Measurements from ENCODE around the gene SP1. TPM values are rescaled to one million over a fixed set of nuclear protein-coding genes. Genes with fewer than 3 reads are reported as not detected.

SP1 gene
- total RNA-seq, 1 experiment from 2014 or later, result 83.3 TPM

GRCh38 chr12:53453953-53454640 lies 74.1 kb downstream of the SP1 start:
- Mint-ChIP-seq H3K27ac (ENCODE audit: unreplicated experiment) (peak overlapping the region; percentile 94), H3K4me1 (ENCODE audit: low read depth, unreplicated experiment) (peaks cover 26% of the 10 kb centered on the region), H3K27me3 (ENCODE audit: insufficient read depth, unreplicated experiment) (no peaks in the 10 kb centered on the region), H3K9me3 (ENCODE audit: unreplicated experiment) (no peaks in the 10 kb centered on the region), H3K36me3 (ENCODE audit: insufficient read depth, unreplicated experiment) (peaks cover 78% of the 10 kb centered on the region), H3K4me3 (ENCODE audit: unreplicated experiment) (peak overlapping the region; percentile 79)
- BruUV-seq (replicated peaks), result no TSS peak
- Histone ChIP-seq H3K27me3 (replicated peaks; ENCODE audit: control insufficient read depth, insufficient read depth, low read length) (no peaks in the 10 kb centered on the region), H3K9me3 (no peaks in the 10 kb centered on the region), H3K36me3 (ENCODE audit: control insufficient read depth, insufficient read depth, low read length) (peaks cover 11% of the 10 kb centered on the region), H3K4me3 (ENCODE audit: low read depth, low read length) (no peak overlapping the region), H3K4me1 (peaks cover 18% of the 10 kb centered on the region)
- CTCF ChIA-PET, result no interaction called here
- POLR2A ChIA-PET, result interaction anchor here (1.4 kb wide), 1 partner anchor 24 kb away, joined by 4 read pairs; no protein-coding TSS in a partner anchor
- no peak for DNase-seq
- no peak for TF ChIP-seq CTCF (IDR thresholded peaks at IDR 0.05; ENCODE audit: insufficient read depth in 1 of 2, low read depth in 1 of 2, low read length in 1 of 2, severe bottlenecking in 1 of 2, unreplicated experiment in 1 of 2)
- intact Hi-C loops (cut with micrococcal nuclease; ENCODE audit: unreplicated experiment), result no loop called here

- Mint-ChIP-seq H3K4me3 (ENCODE audit: unreplicated experiment) (peak overlapping the region; percentile 79), H3K36me3 (ENCODE audit: insufficient read depth, unreplicated experiment) (peaks cover 84% of the 10 kb centered on the region), H3K4me1 (ENCODE audit: low read depth, unreplicated experiment) (peaks cover 26% of the 10 kb centered on the region), H3K27ac (ENCODE audit: unreplicated experiment) (peak overlapping the region; percentile 94), H3K9me3 (ENCODE audit: unreplicated experiment) (no peaks in the 10 kb centered on the region), H3K27me3 (ENCODE audit: insufficient read depth, unreplicated experiment) (no peaks in the 10 kb centered on the region)
- DNase-seq, result no peak
- ChIA-PET CTCF (no interaction called here), POLR2A (interaction anchor here (0.7 to 1.4 kb wide), 2 partner anchors 23 to 130 kb away, joined by 3 to 4 read pairs; no protein-coding TSS in a partner anchor)
- H3K27me3 ChIP-seq (replicated peaks; ENCODE audit: control insufficient read depth, insufficient read depth, low read length), result no peaks in the 10 kb centered on the region
- no TSS peak for BruUV-seq (replicated peaks)
- intact Hi-C loops (cut with micrococcal nuclease; ENCODE audit: unreplicated experiment), result no loop called here
- H3K4me3 ChIP-seq (ENCODE audit: low read depth, low read length), result no peak overlapping the region
- no peaks in the 10 kb centered on the region for H3K9me3 ChIP-seq
- TF ChIP-seq CTCF (IDR thresholded peaks at IDR 0.05; ENCODE audit: insufficient read depth in 1 of 2, low read depth in 1 of 2, low read length in 1 of 2, severe bottlenecking in 1 of 2, unreplicated experiment in 1 of 2), result no peak
- peaks cover 11% of the 10 kb centered on the region for H3K36me3 ChIP-seq (ENCODE audit: control insufficient read depth, insufficient read depth, low read length)
- H3K4me1 ChIP-seq, result peaks cover 18% of the 10 kb centered on the region
These were observed 74.7 kb downstream of the SP1 start for GRCh38 chr12:53454707-53455106.

- no peak for DNase-seq
- Mint-ChIP-seq H3K27me3 (ENCODE audit: insufficient read depth, unreplicated experiment) (no peaks in the 10 kb centered on the region), H3K36me3 (ENCODE audit: insufficient read depth, unreplicated experiment) (peaks cover 100% of the 10 kb centered on the region), H3K27ac (ENCODE audit: unreplicated experiment) (no peak overlapping the region), H3K4me1 (ENCODE audit: low read depth, unreplicated experiment) (peaks cover 34% of the 10 kb centered on the region), H3K4me3 (ENCODE audit: unreplicated experiment) (no peak overlapping the region), H3K9me3 (ENCODE audit: unreplicated experiment) (no peaks in the 10 kb centered on the region)
- intact Hi-C loops (cut with micrococcal nuclease; ENCODE audit: unreplicated experiment), result no loop called here
- BruUV-seq (replicated peaks), result no TSS peak
- Histone ChIP-seq H3K4me1 (peaks cover 18% of the 10 kb centered on the region), H3K4me3 (ENCODE audit: low read depth, low read length) (no peak overlapping the region), H3K27me3 (replicated peaks; ENCODE audit: control insufficient read depth, insufficient read depth, low read length) (no peaks in the 10 kb centered on the region), H3K36me3 (ENCODE audit: control insufficient read depth, insufficient read depth, low read length) (peaks cover 16% of the 10 kb centered on the region), H3K9me3 (no peaks in the 10 kb centered on the region)
- POLR2A ChIA-PET, result no interaction called here
- CTCF ChIA-PET, result no interaction called here
- no peak for TF ChIP-seq CTCF (IDR thresholded peaks at IDR 0.05; ENCODE audit: insufficient read depth in 1 of 2, low read depth in 1 of 2, low read length in 1 of 2, severe bottlenecking in 1 of 2, unreplicated experiment in 1 of 2)
These were observed 76.8 kb downstream of the SP1 start for GRCh38 chr12:53456654-53457366.
